Astrocyte (in vitro differentiated cells and primary cell): ENCODE measurements around the gene DET1. TPM values are rescaled to one million over a fixed set of nuclear protein-coding genes. Genes with fewer than 3 reads are reported as not detected.

Experiments
- DNase-seq: peaks from one replicate; pipeline ENCODE4 v3.0.0-alpha.2; 2010; ENCODE audit warnings: low read depth
- FAIRE-seq: peaks from 2 replicates; lab custom pipeline; 2011; peaks lifted over from hg19 to GRCh38; lab: Jason Lieb, UNC
- H2AFZ ChIP-seq: 2 replicates; pipeline ENCODE4 v1.6.0; 2012; ENCODE audit warnings: low read depth, low read length, inconsistent platforms
- H3K27ac ChIP-seq: 2 replicates; pipeline ENCODE4 v1.5.1; 2011; ENCODE audit warnings: low read depth, low read length, inconsistent platforms
- H3K27me3 ChIP-seq: 2 replicates; pipeline ENCODE4 v1.6.0; 2011; ENCODE audit warnings: low read length, inconsistent platforms; ENCODE audit not compliant: insufficient read depth
- H3K36me3 ChIP-seq: 2 replicates; pipeline ENCODE4 v1.5.1; 2011; ENCODE audit warnings: low read length, inconsistent platforms; ENCODE audit not compliant: insufficient read depth
- H3K4me1 ChIP-seq: 2 replicates; pipeline ENCODE4 v1.5.1; 2011; ENCODE audit warnings: low read length, inconsistent platforms; ENCODE audit not compliant: insufficient read depth
- H3K4me2 ChIP-seq: 2 replicates; pipeline ENCODE4 v1.6.0; 2012; ENCODE audit warnings: low read length, inconsistent platforms
- H3K4me3 ChIP-seq: 2 replicates; pipeline ENCODE4 v1.5.1; 2011; ENCODE audit warnings: low read depth, mild to moderate bottlenecking, low read length, inconsistent platforms; ENCODE audit not compliant: insufficient read depth
- H3K79me2 ChIP-seq: 2 replicates; pipeline ENCODE4 v1.6.0; 2012; ENCODE audit warnings: mild to moderate bottlenecking, low read length, inconsistent platforms; ENCODE audit not compliant: insufficient read depth
- H3K9ac ChIP-seq: 2 replicates; pipeline ENCODE4 v1.6.0; 2012; ENCODE audit warnings: mild to moderate bottlenecking, low read length, inconsistent platforms
- H3K9me3 ChIP-seq: 2 replicates; pipeline ENCODE4 v1.5.1; 2012; ENCODE audit warnings: low read depth, mild to moderate bottlenecking, low read length, inconsistent platforms; ENCODE audit not compliant: insufficient read depth
- H4K20me1 ChIP-seq: 2 replicates; pipeline ENCODE4 v1.6.0; 2012; ENCODE audit warnings: low read length, inconsistent platforms; ENCODE audit not compliant: insufficient read depth
- H3K27ac Mint-ChIP-seq: one replicate; pipeline ENCODE4 v1.8.0; 2021; ENCODE audit warnings: mild to moderate bottlenecking, mixed read lengths; ENCODE audit not compliant: unreplicated experiment
- H3K27me3 Mint-ChIP-seq: one replicate; pipeline ENCODE4 v1.8.0; 2021; ENCODE audit warnings: low read depth, mixed read lengths; ENCODE audit not compliant: unreplicated experiment
- H3K36me3 Mint-ChIP-seq: one replicate; pipeline ENCODE4 v1.8.0; 2021; ENCODE audit warnings: low read depth, mixed read lengths; ENCODE audit not compliant: unreplicated experiment
- H3K4me1 Mint-ChIP-seq: one replicate; pipeline ENCODE4 v1.8.0; 2021; ENCODE audit warnings: low read depth, mixed read lengths; ENCODE audit not compliant: unreplicated experiment
- H3K4me3 Mint-ChIP-seq: one replicate; pipeline ENCODE4 v1.8.0; 2021; ENCODE audit warnings: mild to moderate bottlenecking, moderate library complexity, mixed read lengths; ENCODE audit not compliant: unreplicated experiment
- H3K9me3 Mint-ChIP-seq: one replicate; pipeline ENCODE4 v1.8.0; 2021; ENCODE audit warnings: mild to moderate bottlenecking, mixed read lengths; ENCODE audit not compliant: unreplicated experiment
- CTCF ChIP-seq: IDR thresholded peaks from 2 replicates; pipeline ENCODE4 v1.5.1; 2011; ENCODE audit warnings: low read depth, mild to moderate bottlenecking, inconsistent platforms, low read length, moderate library complexity; ENCODE audit not compliant: insufficient read depth
- EZH2 ChIP-seq: IDR thresholded peaks from 2 replicates; pipeline ENCODE4 v1.6.1; 2012; ENCODE audit warnings: mild to moderate bottlenecking, low read length, inconsistent platforms; ENCODE audit not compliant: insufficient read depth
- total RNA-seq: library from RNA; stranded (reverse); gene quantifications from 2 replicates; pipeline ENCODE4 v1.2.1, GENCODE V29; 2021

The DET1 gene
- total RNA-seq, 1 donor from 2014 or later, result 4.8 TPM

GRCh38 chr15:88512078-88512477, 34.4 kb downstream of the DET1 start:
- Histone ChIP-seq H3K27ac (no peak overlapping the region), H3K9ac (no peak overlapping the region), H3K27me3 (no peaks in the 10 kb centered on the region), H4K20me1 (no peaks in the 10 kb centered on the region), H3K4me3 (no peak overlapping the region), H3K4me1 (no peaks in the 10 kb centered on the region), H3K4me2 (no peak overlapping the region), H3K36me3 (no peaks in the 10 kb centered on the region), H3K79me2 (no peaks in the 10 kb centered on the region), H2AFZ (no peak overlapping the region), H3K9me3 (no peaks in the 10 kb centered on the region)
- Mint-ChIP-seq H3K4me1 (peaks cover 2% of the 10 kb centered on the region), H3K9me3 (no peaks in the 10 kb centered on the region), H3K4me3 (no peak overlapping the region), H3K36me3 (peaks cover 9% of the 10 kb centered on the region), H3K27me3 (no peaks in the 10 kb centered on the region), H3K27ac (no peak overlapping the region)
- no peak for FAIRE-seq
- DNase-seq, result no peak
- TF ChIP-seq EZH2, result no peak
- TF ChIP-seq CTCF, result no peak

GRCh38 chr15:88511161-88511560, 35.3 kb downstream of the DET1 start:
- no peaks in the 10 kb centered on the region for H3K27me3 ChIP-seq
- DNase-seq, result no peak
- no peak overlapping the region for H3K4me3 Mint-ChIP-seq

More at GRCh38 chr15:88511161-88511560, 35.3 kb downstream of the DET1 start:
- Histone ChIP-seq H2AFZ (no peak overlapping the region), H3K9ac (no peak overlapping the region), H3K9me3 (no peaks in the 10 kb centered on the region), H3K79me2 (no peaks in the 10 kb centered on the region), H3K4me2 (no peak overlapping the region), H3K4me1 (no peaks in the 10 kb centered on the region), H3K36me3 (no peaks in the 10 kb centered on the region), H3K27ac (no peak overlapping the region), H3K4me3 (no peak overlapping the region), H4K20me1 (no peaks in the 10 kb centered on the region)
- Mint-ChIP-seq H3K27me3 (no peaks in the 10 kb centered on the region), H3K9me3 (no peaks in the 10 kb centered on the region), H3K36me3 (peaks cover 9% of the 10 kb centered on the region), H3K4me1 (peaks cover 2% of the 10 kb centered on the region), H3K27ac (no peak overlapping the region)
- TF ChIP-seq CTCF (no peak), EZH2 (no peak)
- FAIRE-seq, result no peak
